Medulla oblongata (tissue), 1 donor: ENCODE measurements around the gene PRKCZ.

Source experiments
- DNase-seq: peaks from one replicate; pipeline ENCODE4 v3.0.0-alpha.2; 2015; ENCODE audit errors: extremely low spot score

PRKCZ gene

GRCh38 chr1:2177541-2177940 is 127.3 kb downstream of the PRKCZ start:
- no peak for DNase-seq

GRCh38 chr1:2177946-2178538 is 127.8 kb downstream of the PRKCZ start:
- DNase-seq, result no peak

- DNase-seq, result no peak
Measured at GRCh38 chr1:2178875-2179274, 128.7 kb downstream of the PRKCZ start.

GRCh38 chr1:2179283-2180013 is 129.2 kb downstream of the PRKCZ start:
- DNase-seq, result no peak

- no peak for DNase-seq
Measured at GRCh38 chr1:2180297-2181245, 130.4 kb downstream of the PRKCZ start.

GRCh38 chr1:2181271-2181670 is 131.1 kb downstream of the PRKCZ start:
- DNase-seq, result no peak

- no peak for DNase-seq
Measured at GRCh38 chr1:2181752-2182151, 131.5 kb downstream of the PRKCZ start.

- no peak for DNase-seq
Measured at GRCh38 chr1:2182376-2182775, 132.2 kb downstream of the PRKCZ start.

GRCh38 chr1:2183937-2184334 is 133.7 kb downstream of the PRKCZ start:
- DNase-seq, result no peak

- DNase-seq, result no peak
Measured at GRCh38 chr1:2184531-2184930, 134.3 kb downstream of the PRKCZ start.

GRCh38 chr1:2184934-2185333 is 134.7 kb downstream of the PRKCZ start:
- DNase-seq, result no peak

GRCh38 chr1:2185880-2186855 is 136.0 kb downstream of the PRKCZ start:
- DNase-seq, result no peak

GRCh38 chr1:2186901-2187300 is 136.7 kb downstream of the PRKCZ start:
- DNase-seq, result no peak

- no peak for DNase-seq
Measured at GRCh38 chr1:2187619-2188018, 137.4 kb downstream of the PRKCZ start.

GRCh38 chr1:2188336-2188735 is 138.1 kb downstream of the PRKCZ start:
- DNase-seq, result no peak

GRCh38 chr1:2189459-2190425 is 139.5 kb downstream of the PRKCZ start:
- DNase-seq, result peak; percentile 93

- DNase-seq, result no peak
Measured at GRCh38 chr1:2190491-2190976, 140.3 kb downstream of the PRKCZ start.

GRCh38 chr1:2192031-2192995 is 142.1 kb downstream of the PRKCZ start:
- DNase-seq, result no peak
